ENCODE results near the gene DGKD. TPM values are rescaled to one million over a fixed set of nuclear protein-coding genes. Genes with fewer than 3 reads are reported as not detected.

DGKD gene
- total RNA-seq, 1 donor from 2014 or later = 49.5 TPM

GRCh38 chr2:233346376-233346775 lies 7.9 kb upstream of the DGKD start:
- Mint-ChIP-seq H3K9me3 (ENCODE audit: low read depth) (no peaks in the 10 kb centered on the region), H3K4me1 (ENCODE audit: low read depth) (peaks cover 1% of the 10 kb centered on the region), H3K36me3 (ENCODE audit: insufficient read depth) (no peaks in the 10 kb centered on the region), H3K27ac (no peak overlapping the region), H3K4me3 (ENCODE audit: low read depth) (no peak overlapping the region), H3K27me3 (peaks cover 4% of the 10 kb centered on the region)
- DNase-seq (ENCODE audit: low spot score, unreplicated experiment) = no peak
- TF ChIP-seq CTCF (IDR thresholded peaks at IDR 0.05; ENCODE audit: unreplicated experiment) = no peak

GRCh38 chr2:233346930-233347329 lies 7.4 kb upstream of the DGKD start:
- peaks cover 1% of the 10 kb centered on the region for H3K4me1 Mint-ChIP-seq (ENCODE audit: low read depth)
- no peaks in the 10 kb centered on the region for H3K36me3 Mint-ChIP-seq (ENCODE audit: insufficient read depth)
- TF ChIP-seq CTCF (IDR thresholded peaks at IDR 0.05; ENCODE audit: unreplicated experiment) = no peak
- H3K27ac Mint-ChIP-seq = no peak overlapping the region
- H3K27me3 Mint-ChIP-seq = peaks cover 4% of the 10 kb centered on the region
- no peaks in the 10 kb centered on the region for H3K9me3 Mint-ChIP-seq (ENCODE audit: low read depth)
- no peak for DNase-seq (ENCODE audit: low spot score, unreplicated experiment)
- H3K4me3 Mint-ChIP-seq (ENCODE audit: low read depth) = no peak overlapping the region

- peaks cover 8% of the 10 kb centered on the region for H3K4me1 Mint-ChIP-seq (ENCODE audit: low read depth)
- H3K27ac Mint-ChIP-seq = no peak overlapping the region
- no peak for TF ChIP-seq CTCF (IDR thresholded peaks at IDR 0.05; ENCODE audit: unreplicated experiment)
- DNase-seq (ENCODE audit: low spot score, unreplicated experiment) = no peak
- peaks cover 4% of the 10 kb centered on the region for H3K27me3 Mint-ChIP-seq
- no peak overlapping the region for H3K4me3 Mint-ChIP-seq (ENCODE audit: low read depth)
- no peaks in the 10 kb centered on the region for H3K36me3 Mint-ChIP-seq (ENCODE audit: insufficient read depth)
- H3K9me3 Mint-ChIP-seq (ENCODE audit: low read depth) = no peaks in the 10 kb centered on the region
Measured at GRCh38 chr2:233349005-233349998, 5.0 kb upstream of the DGKD start.

GRCh38 chr2:233350708-233351107 lies 3.6 kb upstream of the DGKD start:
- Mint-ChIP-seq H3K27ac (no peak overlapping the region), H3K4me1 (ENCODE audit: low read depth) (peaks cover 14% of the 10 kb centered on the region), H3K27me3 (peaks cover 10% of the 10 kb centered on the region), H3K36me3 (ENCODE audit: insufficient read depth) (no peaks in the 10 kb centered on the region), H3K9me3 (ENCODE audit: low read depth) (no peaks in the 10 kb centered on the region), H3K4me3 (ENCODE audit: low read depth) (no peak overlapping the region)
- no peak for DNase-seq (ENCODE audit: low spot score, unreplicated experiment)
- no peak for TF ChIP-seq CTCF (IDR thresholded peaks at IDR 0.05; ENCODE audit: unreplicated experiment)

- no peak for DNase-seq (ENCODE audit: low spot score, unreplicated experiment)
- Mint-ChIP-seq H3K27ac (no peak overlapping the region), H3K4me3 (ENCODE audit: low read depth) (no peak overlapping the region), H3K9me3 (ENCODE audit: low read depth) (no peaks in the 10 kb centered on the region), H3K36me3 (ENCODE audit: insufficient read depth) (no peaks in the 10 kb centered on the region), H3K27me3 (peaks cover 16% of the 10 kb centered on the region), H3K4me1 (ENCODE audit: low read depth) (peaks cover 20% of the 10 kb centered on the region)
- no peak for TF ChIP-seq CTCF (IDR thresholded peaks at IDR 0.05; ENCODE audit: unreplicated experiment)
Measured at GRCh38 chr2:233351423-233351822, 2.9 kb upstream of the DGKD start.

Data from progenitor cell of endocrine pancreas (in vitro differentiated cells).